Tongue (tissue), 2 donors: ENCODE measurements around the gene NCOA4. TPM values are rescaled to one million over a fixed set of nuclear protein-coding genes. Genes with fewer than 3 reads are reported as not detected.
"Not testable (repeated sequence)": the region's sequence is repeated elsewhere in the genome, so short reads cannot be mapped to it uniquely, and the experiment has no call there.

Experiments used
- DNase-seq: peaks from one replicate; pipeline ENCODE4 v3.0.0-alpha.2; 2015
- total RNA-seq: library from RNA; depleted of rRNA; stranded (reverse); fragments of >200 nt; gene quantifications from one replicate; pipeline ENCODE4 v1.2.3, GENCODE V29; 2014

NCOA4 gene
- 168 TPM for total RNA-seq

GRCh38 chr10:46030091-46030937 is at the start of gene NCOA4:
Gene NCOA4 (minus strand): TSS chr10:46030623. CDS start chr10:46016680, 13,943 bp downstream.
- DNase-seq = peak; percentile 99

GRCh38 chr10:46079831-46080585 is 49.6 kb upstream of the NCOA4 start:
- no peak for DNase-seq

GRCh38 chr10:46077731-46078413 is 47.4 kb upstream of the NCOA4 start:
- no peak for DNase-seq

- no peak for DNase-seq
Measured at GRCh38 chr10:46077141-46077554, 46.7 kb upstream of the NCOA4 start.

GRCh38 chr10:46075869-46076268 is 45.4 kb upstream of the NCOA4 start:
- no peak for DNase-seq

GRCh38 chr10:46074196-46074946 is 43.9 kb upstream of the NCOA4 start:
- DNase-seq = no peak

GRCh38 chr10:46073564-46073963 is 43.1 kb upstream of the NCOA4 start:
- no peak for DNase-seq

GRCh38 chr10:46070749-46071148 is 40.3 kb upstream of the NCOA4 start:
- no peak for DNase-seq

- DNase-seq = no peak
Measured at GRCh38 chr10:46069771-46070463, 39.5 kb upstream of the NCOA4 start.

- DNase-seq = no peak
Measured at GRCh38 chr10:46068905-46069304, 38.5 kb upstream of the NCOA4 start.

GRCh38 chr10:46068117-46068516 is 37.7 kb upstream of the NCOA4 start:
- DNase-seq = no peak

GRCh38 chr10:46064269-46064817 is 33.9 kb upstream of the NCOA4 start:
- DNase-seq = no peak

- DNase-seq = no peak
Measured at GRCh38 chr10:46062723-46063428, 32.5 kb upstream of the NCOA4 start.

GRCh38 chr10:46060706-46061105 is 30.3 kb upstream of the NCOA4 start:
- DNase-seq = no peak

GRCh38 chr10:46057927-46058326 is 27.5 kb upstream of the NCOA4 start:
- not testable (repeated sequence) for DNase-seq

GRCh38 chr10:46057038-46057437 is 26.6 kb upstream of the NCOA4 start:
- DNase-seq = no peak

- DNase-seq = no peak
Measured at GRCh38 chr10:46055771-46056170, 25.3 kb upstream of the NCOA4 start.

- no peak for DNase-seq
Measured at GRCh38 chr10:46053534-46054434, 23.4 kb upstream of the NCOA4 start.

GRCh38 chr10:46052791-46053375 is 22.5 kb upstream of the NCOA4 start:
- DNase-seq = no peak
